Trophoblast cell (in vitro differentiated cells and primary cell): ENCODE results near the gene MCM5.

Experiments
- DNase-seq, 2 donors: peaks; one replicate each; pipeline ENCODE4 v3.0.0-alpha.2; 2016
- H2AFZ ChIP-seq: 2 replicates; pipeline ENCODE4 v1.6.1; 2013; ENCODE audit warnings: low read length, moderate library complexity, mild to moderate bottlenecking; ENCODE audit not compliant: insufficient read depth, poor library complexity
- H2AK5ac ChIP-seq: 2 replicates; pipeline ENCODE4 v1.6.1; 2013; ENCODE audit warnings: mild to moderate bottlenecking, low read length
- H2BK120ac ChIP-seq: 2 replicates; pipeline ENCODE4 v1.6.1; 2013; ENCODE audit warnings: low read length, mild to moderate bottlenecking, moderate library complexity; ENCODE audit not compliant: insufficient read depth, poor library complexity
- H2BK12ac ChIP-seq: 2 replicates; pipeline ENCODE4 v1.6.1; 2013; ENCODE audit warnings: mild to moderate bottlenecking, low read length, moderate library complexity
- H2BK5ac ChIP-seq: 2 replicates; pipeline ENCODE4 v1.6.1; 2013; ENCODE audit warnings: low read length, low read depth, moderate library complexity, mild to moderate bottlenecking; ENCODE audit not compliant: poor library complexity
- H3K14ac ChIP-seq: 2 replicates; pipeline ENCODE4 v1.6.1; 2013; ENCODE audit warnings: mild to moderate bottlenecking, low read length
- H3K18ac ChIP-seq: 2 replicates; pipeline ENCODE4 v1.6.1; 2013; ENCODE audit warnings: mild to moderate bottlenecking, low read length
- H3K23ac ChIP-seq: 2 replicates; pipeline ENCODE4 v1.6.1; 2013; ENCODE audit warnings: low read length
- H3K27ac ChIP-seq: 2 replicates; pipeline ENCODE4 v1.5.1; 2013; ENCODE audit warnings: low read depth, mild to moderate bottlenecking, inconsistent platforms, low read length, moderate library complexity
- H3K27me3 ChIP-seq: 2 replicates; pipeline ENCODE4 v1.6.1; 2013; ENCODE audit warnings: inconsistent platforms, mild to moderate bottlenecking, low read length, moderate library complexity; ENCODE audit not compliant: insufficient read depth
- H3K36me3 ChIP-seq, 2 experiments: 1 replicate in 1 of 2; 2 replicates in 1 of 2; pipeline ENCODE4 v1.6.1; 2013; ENCODE audit warnings: low read length in 2 of 2, mild to moderate bottlenecking in 2 of 2, moderate library complexity in 1 of 2; ENCODE audit not compliant: insufficient read depth in 2 of 2, control insufficient read depth in 1 of 2
- H3K4ac ChIP-seq: 2 replicates; pipeline ENCODE4 v1.6.1; 2013; ENCODE audit warnings: low read depth, mild to moderate bottlenecking, low read length, moderate library complexity
- H3K4me1 ChIP-seq, 2 experiments: 1 replicate in 1 of 2; 2 replicates in 1 of 2; pipeline ENCODE4 v1.6.1; 2013; ENCODE audit warnings: low read length in 2 of 2, mild to moderate bottlenecking in 2 of 2, moderate library complexity in 1 of 2; ENCODE audit not compliant: insufficient read depth in 2 of 2, control insufficient read depth in 1 of 2
- H3K4me2 ChIP-seq: 2 replicates; pipeline ENCODE4 v1.6.1; 2013; ENCODE audit warnings: inconsistent platforms, mild to moderate bottlenecking, low read length, moderate library complexity
- H3K4me3 ChIP-seq: 2 replicates; pipeline ENCODE4 v1.5.1; 2013; ENCODE audit warnings: mild to moderate bottlenecking, low read depth, low read length, inconsistent platforms
- H3K79me1 ChIP-seq: one replicate; pipeline ENCODE4 v1.6.1; 2013; ENCODE audit warnings: low read length
- H3K79me2 ChIP-seq: 2 replicates; pipeline ENCODE4 v1.6.1; 2013; ENCODE audit warnings: low read length, mild to moderate bottlenecking; ENCODE audit not compliant: control insufficient read depth, insufficient read depth, poor library complexity
- H3K9ac ChIP-seq: 2 replicates; pipeline ENCODE4 v1.6.1; 2013; ENCODE audit warnings: mild to moderate bottlenecking, low read length
- H3K9me3 ChIP-seq: 2 replicates; pipeline ENCODE4 v1.6.1; 2013; ENCODE audit warnings: low read depth, mild to moderate bottlenecking, control low read depth, inconsistent platforms, low read length; ENCODE audit not compliant: insufficient read depth
- H4K12ac ChIP-seq: 2 replicates; pipeline ENCODE4 v1.6.1; 2013; ENCODE audit warnings: low read depth, mild to moderate bottlenecking, low read length, moderate library complexity
- H4K8ac ChIP-seq: 2 replicates; pipeline ENCODE4 v1.6.1; 2013; ENCODE audit warnings: low read depth, mild to moderate bottlenecking, low read length, moderate library complexity
- H4K91ac ChIP-seq: one replicate; pipeline ENCODE4 v1.6.1; 2013; ENCODE audit warnings: low read depth, mild to moderate bottlenecking, low read length, moderate library complexity
- WGBS: extraction: QIAGEN DNeasy Blood & Tissue Kit; methylation state at CpG from one replicate; pipeline ENCODE4 v1.1.7; 2013; ENCODE audit warnings: missing lambda C conversion rate; ENCODE audit not compliant: insufficient read length, insufficient coverage; ENCODE audit errors: extremely low coverage; 5-methylcytosine and 5-hydroxymethylcytosine counted together

MCM5 gene

GRCh38 chr22:35410663-35411034, 10.7 kb downstream of the MCM5 start:
- no peak overlapping the region for H4K12ac ChIP-seq
- no peak for DNase-seq
- peaks cover 2% of the 10 kb centered on the region for H3K9me3 ChIP-seq
- no peak overlapping the region for H2BK12ac ChIP-seq
- no peaks in the 10 kb centered on the region for H3K79me1 ChIP-seq
- no peak overlapping the region for H3K23ac ChIP-seq
- H3K27ac ChIP-seq: no peak overlapping the region
- H4K91ac ChIP-seq: no peak overlapping the region
- H3K4ac ChIP-seq: no peak overlapping the region
- H3K4me3 ChIP-seq: no peak overlapping the region
- H3K79me2 ChIP-seq: no peaks in the 10 kb centered on the region
- H3K4me1 ChIP-seq: no peaks in the 10 kb centered on the region
- no peak overlapping the region for H2BK120ac ChIP-seq
- H3K14ac ChIP-seq: no peak overlapping the region
- no peak overlapping the region for H3K9ac ChIP-seq
- H2AK5ac ChIP-seq: no peak overlapping the region
- no peak overlapping the region for H3K4me2 ChIP-seq
- no peak overlapping the region for H3K18ac ChIP-seq
- no CpG with 5 or more reads among the region's 6 CpGs for WGBS
- no peak overlapping the region for H2AFZ ChIP-seq
- H3K36me3 ChIP-seq: peaks cover 74 to 89% of the 10 kb centered on the region in 2 experiments
- no peak overlapping the region for H4K8ac ChIP-seq
- no peak overlapping the region for H2BK5ac ChIP-seq
- H3K27me3 ChIP-seq: no peaks in the 10 kb centered on the region

- no peak overlapping the region for H3K18ac ChIP-seq
- no peaks in the 10 kb centered on the region for H3K79me2 ChIP-seq
- H2AFZ ChIP-seq: no peak overlapping the region
- no peak overlapping the region for H2BK12ac ChIP-seq
- H3K4me3 ChIP-seq: no peak overlapping the region
- peaks cover 2% of the 10 kb centered on the region for H3K9me3 ChIP-seq
- H3K27me3 ChIP-seq: no peaks in the 10 kb centered on the region
- no peak overlapping the region for H3K4me2 ChIP-seq
- WGBS: no CpG with 5 or more reads among the region's 7 CpGs
- H3K27ac ChIP-seq: no peak overlapping the region
- H3K23ac ChIP-seq: no peak overlapping the region
- no peak overlapping the region for H2BK5ac ChIP-seq
- H4K8ac ChIP-seq: no peak overlapping the region
- no peaks in the 10 kb centered on the region for H3K4me1 ChIP-seq
- DNase-seq: peak in 1 of 2 donors; percentile 23
- H3K9ac ChIP-seq: no peak overlapping the region
- no peak overlapping the region for H4K91ac ChIP-seq
- no peaks in the 10 kb centered on the region for H3K79me1 ChIP-seq
- H2BK120ac ChIP-seq: no peak overlapping the region
- H3K4ac ChIP-seq: no peak overlapping the region
- peaks cover 77 to 91% of the 10 kb centered on the region in 2 experiments for H3K36me3 ChIP-seq
- no peak overlapping the region for H3K14ac ChIP-seq
- no peak overlapping the region for H4K12ac ChIP-seq
- no peak overlapping the region for H2AK5ac ChIP-seq
Observed at GRCh38 chr22:35411102-35411501, 11.2 kb downstream of the MCM5 start.

- Histone ChIP-seq H3K14ac (no peak overlapping the region), H3K27me3 (no peaks in the 10 kb centered on the region), H3K36me3 (peaks cover 73 to 87% of the 10 kb centered on the region in 2 experiments), H3K79me2 (no peaks in the 10 kb centered on the region), H4K12ac (no peak overlapping the region), H3K27ac (no peak overlapping the region), H3K4me1 (no peaks in the 10 kb centered on the region), H3K4me2 (no peak overlapping the region), H3K9ac (no peak overlapping the region), H4K8ac (no peak overlapping the region), H3K4ac (no peak overlapping the region), H3K23ac (no peak overlapping the region), H2AK5ac (no peak overlapping the region), H3K4me3 (no peak overlapping the region), H3K79me1 (no peaks in the 10 kb centered on the region), H4K91ac (no peak overlapping the region), H3K18ac (no peak overlapping the region), H3K9me3 (no peaks in the 10 kb centered on the region), H2BK120ac (no peak overlapping the region), H2AFZ (no peak overlapping the region), H2BK5ac (no peak overlapping the region), H2BK12ac (no peak overlapping the region)
- DNase-seq: no peak
- WGBS: no CpG with 5 or more reads among the region's 4 CpGs
Observed at GRCh38 chr22:35413624-35414023, 13.7 kb downstream of the MCM5 start.

GRCh38 chr22:35417606-35418005, 17.7 kb downstream of the MCM5 start:
- no peak overlapping the region for H3K9ac ChIP-seq
- H3K4me2 ChIP-seq: no peak overlapping the region
- no peak overlapping the region for H3K14ac ChIP-seq
- H2BK12ac ChIP-seq: no peak overlapping the region
- H3K27me3 ChIP-seq: no peaks in the 10 kb centered on the region
- H3K4ac ChIP-seq: no peak overlapping the region
- H4K91ac ChIP-seq: no peak overlapping the region
- no CpG with 5 or more reads among the region's 9 CpGs for WGBS
- no peaks in the 10 kb centered on the region for H3K4me1 ChIP-seq
- no peak overlapping the region for H4K12ac ChIP-seq
- no peak overlapping the region for H3K23ac ChIP-seq
- H3K27ac ChIP-seq: no peak overlapping the region
- no peak overlapping the region for H2BK120ac ChIP-seq
- no peak overlapping the region for H2BK5ac ChIP-seq
- DNase-seq: no peak
- H3K4me3 ChIP-seq: no peak overlapping the region
- H4K8ac ChIP-seq: no peak overlapping the region
- H3K79me2 ChIP-seq: no peaks in the 10 kb centered on the region
- H3K79me1 ChIP-seq: no peaks in the 10 kb centered on the region
- H2AK5ac ChIP-seq: no peak overlapping the region
- peaks cover 78 to 89% of the 10 kb centered on the region in 2 experiments for H3K36me3 ChIP-seq
- H3K18ac ChIP-seq: no peak overlapping the region
- no peaks in the 10 kb centered on the region for H3K9me3 ChIP-seq
- no peak overlapping the region for H2AFZ ChIP-seq
